HG02852 (cell line): ENCODE data around the gene MISP.
"Not testable (repeated sequence)": the region's sequence is repeated elsewhere in the genome, so short reads cannot be mapped to it uniquely, and the experiment has no call there.

Source experiments
- ATAC-seq: cut with Tn5 transposase; IDR thresholded peaks from one replicate; pipeline ENCODE4 v1.9.1; 2021; ENCODE audit warnings: mild to moderate bottlenecking, moderate library complexity; ENCODE audit not compliant: unreplicated experiment

The MISP gene

DNA sequence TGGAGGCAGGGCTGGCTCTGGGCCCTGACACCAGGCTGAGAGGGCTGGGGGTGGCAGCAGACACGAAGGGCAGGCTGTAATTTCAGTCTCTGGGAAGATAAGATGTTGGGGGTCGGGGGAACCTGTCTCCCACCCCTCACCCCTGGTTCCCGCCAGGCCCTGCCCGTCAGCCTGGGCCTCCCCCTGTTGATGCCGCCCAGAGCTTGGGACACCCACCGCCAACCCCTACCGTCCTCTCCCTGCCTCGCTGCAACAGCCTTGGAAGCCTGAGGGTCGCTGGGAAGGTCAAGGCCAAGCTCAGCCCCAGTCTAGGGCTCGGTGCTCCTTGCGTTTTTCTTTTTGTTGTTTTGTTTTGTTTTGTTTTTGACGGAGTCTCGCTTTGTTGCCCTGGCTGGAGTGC, 27.7 kb upstream of the MISP start:
- no peak for ATAC-seq

DNA sequence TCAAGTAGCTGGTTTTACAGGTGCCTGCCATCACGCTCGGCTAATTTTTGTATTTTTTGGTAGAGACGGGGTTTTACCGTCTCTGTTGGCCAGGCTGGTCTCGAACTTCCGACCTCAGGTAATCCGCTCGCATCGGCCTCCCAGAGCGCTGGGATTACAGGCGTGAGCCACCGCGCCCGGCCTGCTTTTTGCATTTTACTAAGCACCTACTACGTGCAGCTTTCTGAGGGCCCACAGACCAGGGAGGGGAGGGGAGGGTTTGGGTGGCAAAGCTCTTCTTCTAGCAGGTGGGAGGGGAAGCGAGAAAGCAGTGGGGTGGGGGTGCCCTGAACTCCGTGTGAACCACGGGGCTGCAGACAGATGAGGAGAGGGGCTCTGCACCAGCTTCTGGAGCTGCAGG, 27.2 kb upstream of the MISP start:
- no peak for ATAC-seq

DNA sequence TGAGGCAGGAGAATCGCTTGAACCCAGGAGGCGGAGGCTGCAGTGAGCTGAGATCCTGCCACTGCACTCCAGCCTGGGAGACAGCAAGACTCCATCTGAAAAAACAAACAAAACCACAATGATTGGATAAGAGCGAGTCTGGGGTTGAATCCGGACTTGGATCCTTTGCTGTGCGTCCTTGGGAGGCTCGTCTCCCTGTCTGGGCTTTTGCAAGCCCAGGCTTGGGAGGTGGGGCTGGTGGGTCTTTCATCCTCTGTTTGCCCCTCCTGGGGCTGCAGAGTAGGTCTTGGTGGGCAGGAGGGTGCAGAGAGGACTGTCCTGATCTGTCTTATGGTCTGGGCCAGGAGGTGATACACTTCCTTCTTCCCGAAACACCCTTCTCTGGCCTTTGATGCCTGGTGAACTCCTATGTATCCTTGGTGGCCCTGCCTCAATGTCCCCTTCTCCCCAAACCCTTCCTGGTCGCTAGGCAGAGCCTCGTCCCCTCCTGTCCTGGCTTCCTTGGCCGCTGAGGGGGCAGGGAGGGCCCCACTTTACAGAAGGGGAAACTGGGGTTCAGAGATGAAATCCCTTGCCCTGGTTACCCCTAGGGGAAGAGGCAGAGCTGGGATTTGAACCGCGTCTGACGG, 25.3 kb upstream of the MISP start:
- ATAC-seq, result no peak

DNA sequence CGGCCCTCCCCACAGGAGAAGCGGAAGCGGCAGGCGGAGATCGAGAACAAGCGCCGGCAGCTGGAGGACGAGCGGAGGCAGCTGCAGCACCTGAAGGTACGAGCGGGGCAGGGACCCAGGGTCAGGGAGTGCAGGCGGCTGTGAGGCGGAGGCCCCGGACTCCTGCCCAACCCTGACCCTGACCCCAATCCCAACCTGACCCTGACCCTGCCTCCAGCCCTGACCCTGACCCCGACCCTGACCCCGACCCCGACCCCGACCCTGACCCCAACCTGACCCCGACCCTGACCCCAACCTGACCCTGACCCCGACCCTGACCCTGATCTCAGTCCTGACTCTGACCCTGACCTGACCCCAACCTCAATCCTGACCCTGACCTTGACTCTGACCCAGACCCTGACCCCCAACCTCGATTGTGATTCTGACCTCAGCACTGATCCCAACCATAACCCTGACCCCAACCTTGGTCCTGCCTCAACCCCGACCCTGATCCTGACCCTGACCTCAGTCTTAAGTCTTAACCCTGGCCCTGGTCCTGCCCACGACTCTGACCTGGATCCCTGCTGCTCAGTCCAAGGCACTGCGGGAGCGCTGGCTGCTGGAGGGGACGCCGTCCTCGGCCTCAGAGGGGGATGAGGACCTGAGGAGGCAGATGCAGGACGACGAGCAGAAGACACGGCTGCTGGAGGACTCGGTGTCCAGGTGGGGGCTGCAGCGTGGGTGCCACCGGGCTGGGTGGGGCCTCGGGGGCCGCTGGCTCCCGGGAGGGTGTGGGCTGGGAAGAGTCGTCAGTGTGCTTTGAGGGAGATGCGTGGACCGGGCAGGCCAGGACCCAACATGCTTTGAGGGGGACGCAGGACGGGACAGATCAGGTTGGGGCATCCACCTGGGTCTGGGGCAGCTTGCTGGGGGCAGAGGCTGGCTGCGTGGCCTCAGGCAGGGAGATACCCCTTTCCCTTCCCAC, 23.6 kb upstream of the MISP start:
- no peak for ATAC-seq

DNA sequence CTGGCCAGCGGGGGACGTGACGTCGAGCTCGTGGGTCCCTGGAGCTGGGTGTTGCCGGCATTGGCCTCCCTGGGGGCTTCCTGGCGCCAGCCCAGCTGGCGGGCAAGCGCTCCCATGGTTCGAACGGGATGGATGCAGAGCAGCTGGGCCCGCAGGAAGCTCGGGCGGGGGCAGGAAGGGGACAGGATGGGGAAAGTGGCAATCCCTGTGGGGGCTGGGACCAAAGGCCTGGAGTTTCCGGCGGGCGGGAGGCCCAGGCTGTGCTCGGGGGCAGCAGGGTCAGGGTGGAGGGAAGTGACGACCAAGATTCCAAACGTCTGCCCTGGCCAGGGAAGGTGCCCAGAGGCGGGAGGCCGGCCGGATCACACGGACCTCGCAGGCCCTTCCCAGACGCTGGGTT, 22.9 kb upstream of the MISP start:
- no peak for ATAC-seq

DNA sequence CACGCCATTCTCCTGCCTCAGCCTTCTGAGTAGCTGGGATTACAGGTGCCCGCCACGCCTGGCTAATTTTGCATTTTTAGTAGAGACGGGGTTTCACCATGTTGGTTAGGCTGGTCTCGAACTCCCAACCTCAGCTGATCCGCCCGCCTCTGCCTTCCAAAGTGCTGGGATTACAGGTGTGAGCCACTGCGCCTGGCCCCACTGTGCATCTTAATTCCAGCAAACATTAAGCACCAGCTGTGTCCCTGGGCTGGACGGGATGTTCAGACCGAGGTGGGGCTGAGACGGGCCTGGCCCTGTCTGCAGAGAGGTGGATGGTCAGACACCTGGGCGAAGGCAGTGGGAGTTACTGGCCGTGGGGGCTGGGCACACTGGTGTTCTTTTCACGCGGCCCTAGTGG, 21.3 kb upstream of the MISP start:
- ATAC-seq, result not testable (repeated sequence)

DNA sequence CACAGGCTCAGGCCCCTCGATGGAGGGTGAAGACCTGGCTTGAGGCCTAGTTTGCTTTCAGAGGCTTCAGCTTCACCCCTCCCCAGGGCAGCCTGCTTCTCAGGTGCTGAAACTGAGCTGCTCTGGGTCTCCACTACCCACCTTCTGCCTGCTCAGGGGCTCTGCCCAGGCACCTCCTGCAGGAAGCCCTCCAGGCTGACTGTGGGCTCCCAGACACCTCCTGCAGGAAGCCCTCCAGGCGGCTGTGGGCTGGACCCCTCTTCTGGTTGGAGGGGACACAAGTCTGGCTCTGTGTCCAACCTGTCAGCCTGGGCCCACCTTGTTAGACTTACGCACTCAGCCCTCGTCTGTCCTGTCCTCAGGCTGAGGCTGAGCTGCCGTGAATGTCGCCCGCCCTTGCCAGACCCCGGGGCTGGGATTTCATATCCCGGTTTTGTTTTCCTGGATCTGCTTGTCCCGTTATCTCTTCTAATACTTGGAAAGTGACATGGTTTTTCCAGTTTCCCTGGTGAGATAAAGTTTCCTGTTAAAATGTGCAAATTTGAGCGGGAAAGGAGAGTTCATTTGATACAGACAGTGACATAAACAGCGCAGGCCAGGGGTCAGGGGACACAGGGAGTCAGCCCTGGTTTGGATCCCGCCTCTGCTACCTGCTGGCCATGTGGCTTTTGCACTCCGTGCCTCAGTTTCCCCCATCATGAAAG, 20.8 kb upstream of the MISP start:
- ATAC-seq, result no peak

DNA sequence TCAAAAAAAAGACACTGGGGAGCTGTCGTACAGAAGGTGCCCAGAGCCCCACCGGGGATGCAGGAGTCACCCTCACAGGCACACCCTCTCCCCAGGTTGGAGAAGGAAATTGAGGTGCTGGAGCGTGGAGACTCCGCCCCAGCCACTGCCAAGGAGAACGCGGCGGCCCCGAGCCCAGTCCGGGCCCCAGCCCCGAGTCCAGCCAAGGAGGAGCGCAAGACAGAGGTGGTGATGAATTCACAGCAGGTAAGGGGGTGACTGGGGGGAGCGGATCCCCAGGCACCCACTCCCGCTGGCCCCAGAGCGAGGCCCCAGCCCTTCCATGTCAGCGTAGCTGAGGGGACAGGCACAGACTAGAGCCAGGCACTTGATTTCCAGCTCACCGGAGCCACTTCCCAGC, 19.9 kb upstream of the MISP start:
- ATAC-seq, result no peak

DNA sequence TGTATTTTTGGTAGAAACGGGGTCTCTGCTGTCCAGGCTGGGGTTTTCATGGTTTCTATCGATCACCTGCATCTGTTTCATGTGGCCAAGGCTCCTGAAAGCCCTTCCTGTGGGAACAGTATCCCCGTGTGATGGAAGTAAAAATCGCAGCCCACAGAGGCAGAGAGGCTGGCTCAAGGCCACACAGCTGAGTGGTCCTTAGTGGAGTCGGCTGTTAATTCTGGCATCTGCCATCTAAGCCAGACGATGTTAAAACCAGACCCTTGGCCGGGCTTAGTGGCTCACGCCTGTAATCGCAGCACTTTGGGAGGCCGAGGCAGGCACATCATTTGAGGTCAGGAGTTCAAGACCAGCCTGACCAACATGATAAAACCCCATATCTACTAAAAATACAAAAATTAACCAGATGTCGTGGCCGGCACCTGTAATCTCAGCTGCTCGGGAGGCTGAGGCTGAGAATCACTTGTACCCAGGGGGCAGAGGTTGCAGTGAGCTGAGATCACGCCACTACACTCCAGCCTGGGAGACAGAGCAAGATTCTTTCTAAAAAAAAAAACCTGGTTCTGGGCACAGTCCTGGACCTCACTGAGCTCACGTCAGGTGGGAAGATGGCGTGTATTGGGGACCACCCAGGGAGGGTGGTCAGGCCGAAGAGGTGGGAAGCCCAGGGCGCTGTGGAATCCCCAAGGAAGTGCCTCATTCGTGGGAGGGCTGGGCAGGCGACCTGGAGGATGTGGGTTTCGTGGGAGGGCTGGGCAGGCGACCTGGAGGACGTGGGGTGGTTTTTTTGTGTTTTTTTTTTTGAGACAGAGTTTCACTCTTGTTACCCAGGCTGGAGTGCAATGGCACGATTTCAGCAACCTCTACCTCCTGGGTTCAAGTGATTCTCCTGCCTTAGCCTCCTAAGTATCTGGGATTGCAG, 18.5 kb upstream of the MISP start:
- no peak for ATAC-seq

DNA sequence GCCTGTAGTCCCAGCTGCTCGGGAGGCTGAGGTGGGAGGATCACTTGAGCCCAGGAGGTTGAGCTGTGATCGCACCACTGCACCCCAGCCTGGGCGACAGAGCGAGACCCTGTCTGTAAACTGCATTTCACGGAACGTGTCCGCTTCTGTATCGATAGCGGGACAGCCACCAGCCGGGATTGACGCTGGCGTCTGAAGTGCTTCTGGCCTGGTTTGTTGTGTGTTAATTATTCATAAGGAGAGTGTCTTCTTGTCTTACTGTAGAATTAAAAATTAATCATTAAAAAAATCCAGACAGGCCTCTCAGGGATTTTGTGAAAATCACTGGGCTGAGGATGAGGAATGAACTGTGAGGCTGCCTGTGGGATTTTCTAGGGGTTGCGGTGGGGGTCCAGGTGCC, 16.2 kb upstream of the MISP start:
- ATAC-seq, result no peak

DNA sequence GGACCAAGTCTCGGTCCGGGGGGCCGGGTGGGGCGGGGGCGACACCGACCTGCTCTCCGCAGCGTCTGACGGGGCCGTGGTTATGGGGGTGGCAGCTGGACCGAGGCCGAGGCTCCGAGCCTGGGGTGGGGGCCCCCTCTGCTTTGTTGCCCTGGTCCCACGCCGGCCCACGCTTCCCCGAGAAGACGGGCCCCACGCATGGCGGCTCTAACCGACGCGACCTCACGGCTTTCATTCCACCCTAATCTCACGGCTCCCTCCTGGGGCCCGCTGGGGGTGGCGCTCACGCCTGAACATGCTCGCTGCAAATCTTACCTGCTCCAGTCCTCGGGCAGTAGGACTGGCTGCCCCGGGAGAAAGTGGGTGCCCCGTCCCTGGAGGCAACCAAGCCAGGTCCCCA, 14.8 kb upstream of the MISP start:
- ATAC-seq, result no peak

DNA sequence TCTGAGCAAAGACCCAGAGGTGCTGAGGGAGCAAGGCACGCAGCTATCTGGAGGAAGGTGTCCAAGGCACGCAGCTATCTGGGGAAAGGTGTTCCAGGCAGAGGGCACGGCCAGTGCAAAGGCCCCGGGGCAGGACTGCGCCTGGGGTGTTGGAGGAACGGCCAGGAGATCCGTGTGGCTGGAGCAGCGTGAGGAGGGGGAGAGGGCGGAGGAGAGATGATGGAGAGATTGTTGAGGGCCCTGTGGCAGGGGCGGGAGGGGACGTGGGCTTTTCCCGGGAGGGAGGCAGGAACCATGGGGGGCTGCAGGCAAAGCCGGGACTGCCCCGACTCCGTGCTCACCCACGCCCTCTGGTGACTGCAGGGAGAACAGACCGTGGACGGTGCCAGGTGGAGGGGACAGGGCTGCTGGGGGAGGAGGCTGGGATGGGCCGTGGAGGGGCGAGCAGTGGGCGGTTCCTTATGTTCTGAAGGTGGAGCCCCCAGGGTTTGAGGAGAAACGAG, 13.3 kb upstream of the MISP start:
- ATAC-seq, result no peak

DNA sequence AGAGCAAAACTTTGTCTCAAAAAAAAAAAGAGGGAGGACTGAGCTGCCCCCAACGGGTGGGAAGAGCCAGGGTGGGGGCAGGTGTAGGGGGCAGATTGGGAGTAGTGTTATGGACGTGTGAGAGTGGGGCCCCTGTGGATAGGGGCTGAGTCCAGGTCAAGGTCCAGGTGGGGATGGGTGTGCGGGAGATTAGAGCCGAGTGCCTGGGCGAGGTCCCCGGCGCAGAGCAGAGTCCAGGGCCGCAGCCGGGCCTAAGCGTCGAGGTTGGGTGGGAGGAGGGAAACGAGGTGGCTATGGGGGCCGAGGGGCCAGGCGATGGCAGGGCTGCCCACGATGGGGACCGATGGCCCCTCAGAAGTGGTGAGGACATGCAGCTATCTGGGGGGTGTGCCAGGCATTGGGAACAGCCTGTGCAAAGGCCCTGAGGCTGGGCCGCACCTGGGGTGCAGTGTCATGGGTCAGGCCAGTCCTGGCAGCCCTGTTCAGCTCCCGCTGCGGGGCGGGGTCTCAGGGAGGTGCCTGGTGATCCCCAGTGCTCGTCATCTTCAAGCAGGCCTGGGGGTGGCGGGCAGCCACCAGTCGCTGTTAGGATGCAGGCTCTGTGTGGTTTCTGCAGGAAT, 12.3 kb upstream of the MISP start:
- no peak for ATAC-seq

DNA sequence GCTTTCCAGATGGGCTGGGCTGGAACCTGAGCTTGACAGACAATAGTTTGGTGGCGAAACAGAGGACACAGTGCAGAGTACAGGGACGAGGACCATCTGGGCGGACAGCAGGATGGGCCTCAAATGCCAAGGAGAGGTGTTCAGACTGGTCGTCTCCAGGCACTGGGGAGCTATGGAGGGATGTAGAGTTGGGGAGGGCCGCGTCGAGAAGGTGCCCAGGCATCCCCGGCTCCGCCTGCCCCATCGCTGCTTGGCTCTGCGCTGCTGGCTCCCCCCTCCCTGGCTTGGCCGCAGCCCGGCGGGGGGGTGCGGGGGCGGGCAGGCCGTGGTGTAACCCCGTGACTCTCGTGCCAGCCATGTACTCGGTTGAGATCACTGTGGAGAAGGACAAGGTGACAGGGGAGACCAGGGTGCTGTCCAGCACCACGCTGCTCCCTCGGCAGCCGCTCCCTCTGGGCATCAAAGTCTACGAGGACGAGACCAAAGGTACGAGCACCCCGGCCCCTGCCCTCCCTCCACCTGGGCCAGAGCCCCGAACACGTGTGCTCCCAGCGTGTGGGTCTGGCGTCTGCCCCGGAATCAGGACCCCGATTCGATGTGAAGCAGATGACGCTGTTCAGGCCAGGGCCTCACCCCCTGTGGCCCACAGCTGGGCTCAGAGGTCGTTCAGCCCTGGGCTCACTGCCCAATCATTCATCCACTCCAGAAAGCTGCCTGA, 10.8 kb upstream of the MISP start:
- no peak for ATAC-seq

DNA sequence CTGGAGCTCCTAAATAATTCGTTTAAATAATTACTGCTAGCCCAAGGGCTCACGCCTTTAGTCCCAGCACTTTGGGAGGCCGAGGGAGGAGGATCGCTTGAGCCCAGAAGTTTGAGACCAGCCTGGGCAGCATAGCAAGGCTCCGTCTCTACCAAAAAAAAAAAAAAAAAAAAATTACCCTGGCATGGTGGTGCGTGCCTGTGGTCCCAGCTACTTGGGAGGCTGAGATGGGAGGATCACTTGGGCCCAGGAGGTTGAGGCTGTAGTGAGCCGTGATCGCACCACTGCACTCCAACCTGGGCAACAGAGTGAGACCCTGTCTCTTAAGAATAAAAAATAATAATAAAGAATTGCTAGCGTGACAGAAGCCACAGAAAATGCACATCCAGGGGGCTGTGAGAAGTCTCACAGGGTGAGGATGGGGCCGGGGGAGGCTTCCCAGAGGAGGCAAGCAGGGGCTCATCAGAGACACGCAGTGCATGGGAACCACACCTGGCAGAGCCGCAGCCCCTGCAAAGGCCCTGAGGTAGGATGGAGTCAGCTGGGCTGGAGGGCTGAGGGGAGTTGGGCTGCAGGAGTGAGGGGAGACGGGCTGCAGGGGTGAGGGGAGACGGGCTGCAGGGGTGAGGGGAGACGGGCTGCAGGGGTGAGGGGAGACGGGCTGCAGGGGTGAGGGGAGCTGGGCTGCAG, 10.0 kb upstream of the MISP start:
- ATAC-seq, result not testable (repeated sequence)

DNA sequence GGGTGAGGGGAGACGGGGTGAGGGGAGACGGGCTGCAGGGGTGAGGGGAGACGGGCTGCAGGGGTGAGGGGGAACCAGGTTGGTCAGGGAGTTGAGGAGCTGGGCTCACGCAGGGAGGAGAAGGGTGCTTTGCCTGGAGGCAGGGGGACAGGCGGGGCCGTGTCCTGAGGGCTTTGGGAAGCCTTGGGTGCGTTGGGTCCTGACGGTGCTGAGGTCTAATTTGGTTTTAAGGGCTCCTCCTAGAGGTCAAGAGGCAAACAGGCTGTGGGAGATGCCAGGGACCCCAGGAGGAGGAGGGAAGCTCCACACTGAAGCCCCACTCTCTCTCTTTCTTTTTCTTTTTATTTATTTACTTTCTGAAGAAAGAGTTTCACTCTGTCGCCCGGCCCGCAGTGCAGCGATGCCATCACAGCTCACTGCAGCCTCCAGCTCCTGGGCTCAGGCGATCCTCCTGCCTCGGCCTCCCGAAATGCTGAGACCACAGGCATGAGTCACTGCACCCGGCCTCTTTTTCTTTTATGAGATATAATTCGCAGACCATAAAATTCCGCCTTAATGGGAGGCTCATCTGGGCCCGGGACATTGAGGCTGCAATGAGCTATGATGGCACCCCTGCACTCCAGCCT, 9.3 kb upstream of the MISP start:
- no peak for ATAC-seq

DNA sequence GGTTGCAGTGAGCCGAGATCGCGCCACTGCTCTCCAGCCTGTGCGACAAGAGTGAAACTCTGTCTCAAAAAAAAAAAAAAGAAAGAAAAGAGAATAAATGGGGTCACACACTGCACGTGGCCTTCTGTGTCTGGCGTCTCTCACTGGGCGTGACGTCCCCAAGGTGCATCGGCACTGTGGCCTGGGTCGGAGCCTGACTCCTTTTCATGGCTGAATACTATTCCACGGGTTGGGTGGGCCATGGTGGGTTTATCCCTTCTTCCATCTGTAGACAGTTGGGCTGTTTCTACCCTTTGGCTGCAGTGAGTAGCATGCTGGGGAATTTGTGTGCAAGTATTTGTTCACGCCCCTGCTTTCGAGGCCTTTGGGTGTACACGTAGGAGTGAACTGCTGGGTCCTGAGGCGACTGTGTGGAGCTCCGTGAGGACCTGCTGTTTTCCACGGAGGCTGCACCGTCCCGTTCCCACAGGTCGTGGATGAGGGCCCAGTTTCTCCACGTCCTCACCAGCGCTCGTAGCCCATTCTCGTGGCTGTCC, 8.3 kb upstream of the MISP start:
- ATAC-seq, result no peak

DNA sequence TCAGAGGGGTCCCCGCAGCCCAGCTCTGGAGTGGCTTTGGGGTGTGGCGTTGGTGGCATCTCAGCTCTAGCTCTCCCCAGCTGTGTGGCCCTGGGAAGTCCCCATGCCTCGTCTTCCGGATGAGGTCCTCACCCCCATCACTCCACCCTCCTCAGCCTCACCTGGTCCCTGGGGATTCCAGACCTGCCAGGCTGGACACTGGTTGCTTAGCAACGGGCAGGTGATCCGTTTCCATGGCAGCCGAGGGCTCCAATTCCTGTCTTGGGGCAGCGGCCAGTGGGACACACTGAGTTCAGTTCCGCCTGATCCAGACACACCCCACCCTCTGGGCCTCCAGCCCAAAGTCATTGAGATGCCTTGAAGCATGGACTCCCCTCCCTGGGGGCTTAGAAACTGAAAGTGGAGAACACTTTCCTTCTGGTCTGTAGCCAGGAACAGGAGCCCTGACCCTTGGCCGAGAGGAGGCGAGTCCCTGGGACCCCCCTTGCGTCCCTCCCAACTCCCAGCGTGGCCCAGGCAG, 7.7 kb upstream of the MISP start:
- ATAC-seq, result no peak
